Erythroblast (primary cell): ENCODE results near the gene IGFBPL1.

Source experiments
- GATA1 ChIP-seq: IDR thresholded peaks from 2 replicates; pipeline ENCODE4 v1.6.1; 2011; ENCODE audit warnings: low read depth, mild to moderate bottlenecking, control low read depth, low read length, moderate library complexity
- POLR2A ChIP-seq: IDR thresholded peaks from 2 replicates; pipeline ENCODE4 v1.6.1; 2011; ENCODE audit warnings: mild to moderate bottlenecking, low read length

DNA sequence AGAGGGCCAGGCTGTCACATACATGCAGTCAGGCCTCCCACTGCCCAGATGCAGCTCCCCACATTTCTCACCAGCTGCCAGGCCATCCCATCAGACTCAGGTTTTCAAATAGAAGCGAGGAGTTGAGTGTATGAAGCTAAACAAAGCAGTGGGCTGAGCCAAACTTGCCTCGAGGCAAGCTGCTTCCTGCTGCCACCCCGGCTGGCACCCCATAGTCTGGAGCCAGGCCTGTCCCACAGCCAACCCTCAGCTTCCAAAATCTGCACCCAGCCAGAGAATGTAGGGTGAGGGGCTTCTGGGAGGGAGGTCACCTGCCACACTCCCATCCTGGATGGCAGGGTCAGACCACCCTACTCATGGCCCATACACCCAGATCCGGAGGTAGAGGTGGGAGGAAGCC, 54.1 kb downstream of the IGFBPL1 start:
- TF ChIP-seq POLR2A (no peak), GATA1 (no peak)
